ENCODE results near the gene KCNK17. TPM values are rescaled to one million over a fixed set of nuclear protein-coding genes. Genes with fewer than 3 reads are reported as not detected.

The KCNK17 gene
- total RNA-seq, 1 experiment from 2014 or later: 1.2 TPM

- Mint-ChIP-seq H3K9me3 (no peaks in the 10 kb centered on the region; a peak in 1 of 5 replicates), H3K4me3 (no peak overlapping the region), H3K4me1 (peaks cover 60 to 64% of the 10 kb centered on the region in 2 experiments), H3K36me3 (ENCODE audit: insufficient read depth in 1 of 3, low read depth in 3 of 3) (no peaks in the 10 kb centered on the region; a peak in 1 of 7 replicates), H3K27ac (0 out of 7 replicates have a peak overlapping the region, but pooled peaks of 1 of the 3 experiments have one; percentile 18), H3K27me3 (ENCODE audit: low read depth) (peaks cover 8% of the 10 kb centered on the region)
- Histone ChIP-seq H2AK5ac (ENCODE audit: insufficient read length, low read length) (no peak overlapping the region), H3K14ac (ENCODE audit: insufficient read depth, low read length) (no peak overlapping the region), H2BK20ac (ENCODE audit: low read depth, low read length, poor library complexity, severe bottlenecking) (no peak overlapping the region), H4K20me1 (ENCODE audit: control insufficient read depth, insufficient read depth, insufficient read length) (no peaks in the 10 kb centered on the region), H4K91ac (ENCODE audit: insufficient read length, low read depth, low read length) (no peak overlapping the region), H3K9me3 (ENCODE audit: control insufficient read depth, low read depth, low read length) (no peaks in the 10 kb centered on the region), H3K23ac (ENCODE audit: insufficient read length, low read depth, low read length) (no peak overlapping the region), H2BK15ac (ENCODE audit: low read depth, low read length) (no peak overlapping the region), H4K5ac (ENCODE audit: insufficient read length, low read depth, low read length) (no peak overlapping the region), H2BK120ac (ENCODE audit: low read depth, low read length, poor library complexity, severe bottlenecking) (no peak overlapping the region), H3K18ac (ENCODE audit: insufficient read length, low read depth, low read length) (no peak overlapping the region), H3T11ph (ENCODE audit: low read length) (no peak overlapping the region), H4K8ac (replicated peaks; ENCODE audit: insufficient read length, low read depth, low read length) (no peak overlapping the region), H3K79me2 (ENCODE audit: insufficient read depth, low read length) (no peaks in the 10 kb centered on the region), H3K9ac (ENCODE audit: extremely low read depth, insufficient read length, low read length) (no peak overlapping the region), H3K23me2 (ENCODE audit: insufficient read length, low read depth, low read length, poor library complexity, severe bottlenecking) (no peaks in the 10 kb centered on the region), H3K27ac (ENCODE audit: insufficient read length, low read depth, low read length) (no peak overlapping the region), H3K27me3 (ENCODE audit: insufficient read depth, low read length) (no peaks in the 10 kb centered on the region; the same call in 1 of the 2 replicates), H2AFZ (ENCODE audit: low read length) (no peak overlapping the region), H3K56ac (ENCODE audit: insufficient read length, low read depth, low read length) (no peak overlapping the region), H3K79me1 (ENCODE audit: insufficient read depth, low read depth, low read length, poor library complexity, severe bottlenecking) (no peaks in the 10 kb centered on the region), H3K4ac (ENCODE audit: low read depth, low read length) (no peak overlapping the region), H2BK5ac (ENCODE audit: insufficient read length, low read length) (no peak overlapping the region), H3K4me2 (ENCODE audit: insufficient read depth, insufficient read length, low read length) (no peak overlapping the region), H3K4me1 (ENCODE audit: insufficient read depth, low read length) (peaks cover 10% of the 10 kb centered on the region), H2BK12ac (ENCODE audit: insufficient read length, low read depth, low read length) (no peak overlapping the region)
- no peak for TF ChIP-seq CTCF (conservative IDR thresholded peaks at IDR 0.05)
- WGBS (ENCODE audit: extremely low coverage, insufficient read length, low lambda C conversion rate): no CpG with 5 or more reads among the region's 5 CpGs
- no peak for DNase-seq
Observed at GRCh38 chr6:39294133-39294532, 20.1 kb downstream of the KCNK17 start.

All from H9 (cell line).